ENCODE results near the gene ATXN1. TPM values are rescaled to one million over a fixed set of nuclear protein-coding genes. Genes with fewer than 3 reads are reported as not detected.

ATXN1 gene
- total and polyA plus RNA-seq, 2 of the 13 experiments (the other 11 are each of a cell fraction or from before 2014, with no cell fraction given), result 20.7 to 39.5 TPM

DNA sequence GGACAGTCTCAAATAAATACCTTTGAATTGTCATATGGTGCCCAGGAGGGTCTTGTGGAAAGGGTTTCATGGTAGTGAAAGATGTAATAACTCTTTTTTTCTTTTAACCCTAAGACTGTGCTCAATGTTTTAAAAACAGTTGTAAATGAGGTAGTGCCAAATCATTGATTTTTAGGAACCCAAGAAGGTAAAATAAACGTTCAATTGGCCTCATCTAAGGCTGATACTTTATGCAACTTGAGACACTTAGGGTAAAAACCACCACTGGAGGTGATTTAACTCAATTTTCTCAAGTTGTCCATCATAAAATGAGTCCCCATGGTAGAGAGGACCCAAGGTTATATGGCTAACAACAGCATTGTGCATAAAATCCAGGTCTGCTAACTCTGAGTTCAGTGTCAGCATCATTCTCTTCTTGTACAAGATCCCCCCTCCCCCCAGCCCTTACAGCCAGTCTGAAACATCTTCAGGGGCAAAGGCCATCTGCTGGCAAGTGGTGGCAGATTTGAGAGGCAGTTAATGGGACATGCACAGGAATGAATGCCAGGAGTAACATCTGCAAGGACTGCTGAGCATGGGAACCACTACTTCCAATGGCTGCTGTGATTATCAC, 278.5 kb downstream of the ATXN1 start (continued):
- TF ChIP-seq, protein P1, sequence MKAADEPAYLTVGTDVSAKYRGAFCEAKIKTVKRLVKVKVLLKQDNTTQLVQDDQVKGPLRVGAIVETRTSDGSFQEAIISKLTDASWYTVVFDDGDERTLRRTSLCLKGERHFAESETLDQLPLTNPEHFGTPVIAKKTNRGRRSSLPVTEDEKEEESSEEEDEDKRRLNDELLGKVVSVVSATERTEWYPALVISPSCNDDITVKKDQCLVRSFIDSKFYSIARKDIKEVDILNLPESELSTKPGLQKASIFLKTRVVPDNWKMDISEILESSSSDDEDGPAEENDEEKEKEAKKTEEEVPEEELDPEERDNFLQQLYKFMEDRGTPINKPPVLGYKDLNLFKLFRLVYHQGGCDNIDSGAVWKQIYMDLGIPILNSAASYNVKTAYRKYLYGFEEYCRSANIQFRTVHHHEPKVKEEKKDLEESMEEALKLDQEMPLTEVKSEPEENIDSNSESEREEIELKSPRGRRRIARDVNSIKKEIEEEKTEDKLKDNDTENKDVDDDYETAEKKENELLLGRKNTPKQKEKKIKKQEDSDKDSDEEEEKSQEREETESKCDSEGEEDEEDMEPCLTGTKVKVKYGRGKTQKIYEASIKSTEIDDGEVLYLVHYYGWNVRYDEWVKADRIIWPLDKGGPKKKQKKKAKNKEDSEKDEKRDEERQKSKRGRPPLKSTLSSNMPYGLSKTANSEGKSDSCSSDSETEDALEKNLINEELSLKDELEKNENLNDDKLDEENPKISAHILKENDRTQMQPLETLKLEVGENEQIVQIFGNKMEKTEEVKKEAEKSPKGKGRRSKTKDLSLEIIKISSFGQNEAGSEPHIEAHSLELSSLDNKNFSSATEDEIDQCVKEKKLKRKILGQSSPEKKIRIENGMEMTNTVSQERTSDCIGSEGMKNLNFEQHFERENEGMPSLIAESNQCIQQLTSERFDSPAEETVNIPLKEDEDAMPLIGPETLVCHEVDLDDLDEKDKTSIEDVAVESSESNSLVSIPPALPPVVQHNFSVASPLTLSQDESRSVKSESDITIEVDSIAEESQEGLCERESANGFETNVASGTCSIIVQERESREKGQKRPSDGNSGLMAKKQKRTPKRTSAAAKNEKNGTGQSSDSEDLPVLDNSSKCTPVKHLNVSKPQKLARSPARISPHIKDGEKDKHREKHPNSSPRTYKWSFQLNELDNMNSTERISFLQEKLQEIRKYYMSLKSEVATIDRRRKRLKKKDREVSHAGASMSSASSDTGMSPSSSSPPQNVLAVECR (CRISPR knock-in tag; IDR thresholded peaks at IDR 0.05; ENCODE audit: borderline replicate concordance), result no peak
- TF ChIP-seq SALL2 (CRISPR knock-in tag; IDR thresholded peaks at IDR 0.05), result no peak
- TF ChIP-seq ZNF674 (CRISPR knock-in tag; IDR thresholded peaks at IDR 0.05; ENCODE audit: low read depth), result no peak
- TF ChIP-seq ZFY (CRISPR knock-in tag; IDR thresholded peaks at IDR 0.05), result no peak
- TF ChIP-seq, protein P2, sequence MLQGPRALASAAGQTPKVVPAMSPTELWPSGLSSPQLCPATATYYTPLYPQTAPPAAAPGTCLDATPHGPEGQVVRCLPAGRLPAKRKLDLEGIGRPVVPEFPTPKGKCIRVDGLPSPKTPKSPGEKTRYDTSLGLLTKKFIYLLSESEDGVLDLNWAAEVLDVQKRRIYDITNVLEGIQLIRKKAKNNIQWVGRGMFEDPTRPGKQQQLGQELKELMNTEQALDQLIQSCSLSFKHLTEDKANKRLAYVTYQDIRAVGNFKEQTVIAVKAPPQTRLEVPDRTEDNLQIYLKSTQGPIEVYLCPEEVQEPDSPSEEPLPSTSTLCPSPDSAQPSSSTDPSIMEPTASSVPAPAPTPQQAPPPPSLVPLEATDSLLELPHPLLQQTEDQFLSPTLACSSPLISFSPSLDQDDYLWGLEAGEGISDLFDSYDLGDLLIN (CRISPR knock-in tag; IDR thresholded peaks at IDR 0.05; ENCODE audit: borderline replicate concordance), result no peak
- TF ChIP-seq, protein P3, sequence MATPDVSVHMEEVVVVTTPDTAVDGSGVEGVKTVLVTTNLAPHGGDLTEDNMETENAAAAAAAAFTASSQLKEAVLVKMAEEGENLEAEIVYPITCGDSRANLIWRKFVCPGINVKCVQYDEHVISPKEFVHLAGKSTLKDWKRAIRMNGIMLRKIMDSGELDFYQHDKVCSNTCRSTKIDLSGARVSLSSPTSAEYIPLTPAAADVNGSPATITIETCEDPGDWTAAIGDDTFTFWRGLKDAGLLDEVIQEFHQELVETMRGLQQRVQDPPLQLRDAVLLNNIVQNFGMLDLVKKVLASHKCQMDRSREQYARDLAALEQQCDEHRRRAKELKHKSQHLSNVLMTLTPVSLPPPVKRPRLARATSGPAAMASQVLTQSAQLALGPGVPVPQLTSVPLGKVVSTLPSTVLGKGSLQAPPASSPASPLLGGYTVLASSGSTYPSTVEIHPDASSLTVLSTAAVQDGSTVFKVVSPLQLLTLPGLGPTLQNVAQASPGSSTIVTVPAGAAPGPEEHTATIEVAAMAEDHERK (CRISPR knock-in tag; IDR thresholded peaks at IDR 0.05; ENCODE audit: low read depth), result no peak
